Panc1 (cell line): Measurements from ENCODE around the gene MEGF6. TPM values are rescaled to one million over a fixed set of nuclear protein-coding genes. Genes with fewer than 3 reads are reported as not detected.

ENCODE experiments used
- ATAC-seq: fragments of 200-7000 bp; cut with Tn5 transposase; 2 replicates; pipeline ENCODE4 v1.9.1; 2020; ENCODE audit warnings: mild to moderate bottlenecking, moderate library complexity
- BruUV-seq: library from RNA; stranded (reverse); fragments of 400-500 nt; replicated peaks from 2 replicates; lab custom pipeline; 2021; lab: Mats Ljungman, UMichigan
- CTCF ChIA-PET: fragments of 300-600 bp; sonication (Branson Sonifier 250); formaldehyde crosslinking; loops from one replicate; lab custom pipeline; 2022; ENCODE audit warnings: antibody characterized with exemption; lab: Charles Lee
- POLR2A ChIA-PET: fragments of 300-600 bp; sonication (Branson Sonifier 250); formaldehyde crosslinking; loops from one replicate; lab custom pipeline; 2022; ENCODE audit warnings: antibody characterized with exemption; lab: Charles Lee
- DNase-seq: peaks from one replicate; pipeline ENCODE4 v3.0.0-alpha.2; 2010; ENCODE audit warnings: low read depth, low spot score
- H3K27ac ChIP-seq: 2 replicates; pipeline ENCODE4 v1.5.1; 2011; ENCODE audit warnings: mild to moderate bottlenecking, low read length, inconsistent platforms
- H3K27me3 ChIP-seq: fragments of 200-500 bp; sonication (Bioruptor generic); 2 replicates; pipeline ENCODE4 v1.6.0; 2014; ENCODE audit warnings: low read length, inconsistent platforms; ENCODE audit not compliant: control insufficient read depth, insufficient read depth
- H3K36me3 ChIP-seq: fragments of 200-500 bp; sonication (Bioruptor generic); 2 replicates; pipeline ENCODE4 v1.5.1; 2014; ENCODE audit warnings: inconsistent platforms, mild to moderate bottlenecking, low read length, moderate library complexity; ENCODE audit not compliant: control insufficient read depth, insufficient read depth
- H3K4me1 ChIP-seq: 2 replicates; pipeline ENCODE4 v1.5.1; 2011; ENCODE audit warnings: inconsistent platforms, mild to moderate bottlenecking, low read length, moderate library complexity; ENCODE audit not compliant: control insufficient read depth, insufficient read depth
- H3K4me3 ChIP-seq, 2 experiments: 2 replicates each; pipeline ENCODE4 v1.5.1; 2011 to 2012; ENCODE audit warnings: low read depth in 2 of 2, low read length in 2 of 2, mild to moderate bottlenecking in 2 of 2, inconsistent platforms in 1 of 2, moderate library complexity in 1 of 2
- H3K9me3 ChIP-seq: fragments of 200-500 bp; sonication (Bioruptor generic); 2 replicates; pipeline ENCODE4 v1.5.1; 2014; ENCODE audit warnings: low read depth, mild to moderate bottlenecking, inconsistent platforms, low read length, moderate library complexity; ENCODE audit not compliant: control insufficient read depth, insufficient read depth
- POLR2AphosphoS5 ChIP-seq: IDR thresholded peaks from 2 replicates; pipeline ENCODE4 v1.6.1; 2012; ENCODE audit warnings: mild to moderate bottlenecking, low read depth, low read length, moderate library complexity
- SIN3A ChIP-seq: IDR thresholded peaks from 2 replicates; pipeline ENCODE4 v1.6.1; 2012; ENCODE audit warnings: low read depth, mild to moderate bottlenecking, low read length, moderate library complexity, borderline replicate concordance; ENCODE audit not compliant: insufficient read depth
- TCF7L2 ChIP-seq: IDR thresholded peaks from 2 replicates; pipeline ENCODE4 v1.6.1; 2011; ENCODE audit warnings: mild to moderate bottlenecking, low read depth, low read length, inconsistent platforms
- in situ Hi-C: cut with HindIII; loops from 2 replicates; pipeline ENCODE4 v1.10.0; 2016; ENCODE audit warnings: low sequenced_read_pairs, low pct_unique_long_range_greater_than_20kb
- intact Hi-C: fragments of 100-400 bp; cut with micrococcal nuclease; formaldehyde crosslinking; loops from one replicate; pipeline ENCODE4 v1.10.0; 2022; ENCODE audit not compliant: unreplicated experiment
- total RNA-seq: library from RNA; stranded (reverse); gene quantifications from one replicate; pipeline ENCODE4 v1.2.1, GENCODE V29; 2021; ENCODE audit not compliant: unreplicated experiment
- TF ChIP-seq, protein P1 (sequence below): fragments of 450-650 bp; IDR thresholded peaks from 2 replicates; pipeline ENCODE4 v1.5.1; 2017; ENCODE audit warnings: mild to moderate bottlenecking
- TF ChIP-seq, protein P2 (sequence below), 2 experiments: IDR thresholded peaks; 2 replicates each; pipeline ENCODE4 v1.6.1; 2011 to 2012; ENCODE audit warnings: low read depth in 2 of 2, control low read depth in 1 of 2, low read length in 1 of 2, mild to moderate bottlenecking in 1 of 2, moderate library complexity in 1 of 2; ENCODE audit not compliant: insufficient read depth in 1 of 2

Gene MEGF6
- total RNA-seq, 1 experiment from 2014 or later: 32.6 TPM

DNA sequence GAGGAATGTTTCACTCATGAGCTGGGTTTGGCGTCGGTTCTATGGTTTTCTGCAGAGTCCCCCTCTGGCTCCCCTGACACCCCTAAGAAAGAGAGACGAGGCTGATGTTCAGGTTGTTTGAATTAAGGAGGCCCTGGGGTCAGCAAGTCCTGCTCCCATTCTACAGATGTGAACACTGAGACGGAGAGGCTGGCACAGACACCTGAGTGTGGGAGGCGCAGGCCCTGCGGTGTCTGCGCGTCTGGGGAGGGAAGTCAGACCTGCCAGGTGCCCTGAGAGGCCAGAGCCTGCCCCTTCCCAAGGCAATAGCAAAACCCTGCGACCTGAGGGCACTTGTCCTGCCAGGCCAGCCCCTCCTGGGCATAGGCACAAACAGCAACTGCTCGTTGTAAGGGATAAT is 47.7 kb downstream of the MEGF6 start:
- Histone ChIP-seq H3K4me1 (peaks cover 6% of the 10 kb centered on the region), H3K27me3 (no peaks in the 10 kb centered on the region), H3K9me3 (no peaks in the 10 kb centered on the region), H3K4me3 (no peak overlapping the region), H3K36me3 (no peaks in the 10 kb centered on the region), H3K27ac (no peak overlapping the region)
- intact Hi-C loops (loop anchor here (10.0 kb wide), 1 partner anchor 69 kb away; no protein-coding TSS in a partner anchor), in situ Hi-C loops (no loop called here)
- DNase-seq (no peak), ATAC-seq (no peak)
- BruUV-seq: no TSS peak
- ChIA-PET POLR2A (no interaction called here), CTCF (interaction anchor here (0.7 to 2.3 kb wide), 3 partner anchors 54 to 73 kb away, joined by 3 to 12 read pairs (median 3); no protein-coding TSS in a partner anchor)
- no peak for TF ChIP-seq POLR2AphosphoS5
- no peak for TF ChIP-seq TCF7L2
- TF ChIP-seq SIN3A: no peak
- TF ChIP-seq, protein P1, sequence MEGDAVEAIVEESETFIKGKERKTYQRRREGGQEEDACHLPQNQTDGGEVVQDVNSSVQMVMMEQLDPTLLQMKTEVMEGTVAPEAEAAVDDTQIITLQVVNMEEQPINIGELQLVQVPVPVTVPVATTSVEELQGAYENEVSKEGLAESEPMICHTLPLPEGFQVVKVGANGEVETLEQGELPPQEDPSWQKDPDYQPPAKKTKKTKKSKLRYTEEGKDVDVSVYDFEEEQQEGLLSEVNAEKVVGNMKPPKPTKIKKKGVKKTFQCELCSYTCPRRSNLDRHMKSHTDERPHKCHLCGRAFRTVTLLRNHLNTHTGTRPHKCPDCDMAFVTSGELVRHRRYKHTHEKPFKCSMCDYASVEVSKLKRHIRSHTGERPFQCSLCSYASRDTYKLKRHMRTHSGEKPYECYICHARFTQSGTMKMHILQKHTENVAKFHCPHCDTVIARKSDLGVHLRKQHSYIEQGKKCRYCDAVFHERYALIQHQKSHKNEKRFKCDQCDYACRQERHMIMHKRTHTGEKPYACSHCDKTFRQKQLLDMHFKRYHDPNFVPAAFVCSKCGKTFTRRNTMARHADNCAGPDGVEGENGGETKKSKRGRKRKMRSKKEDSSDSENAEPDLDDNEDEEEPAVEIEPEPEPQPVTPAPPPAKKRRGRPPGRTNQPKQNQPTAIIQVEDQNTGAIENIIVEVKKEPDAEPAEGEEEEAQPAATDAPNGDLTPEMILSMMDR: no peak
- TF ChIP-seq, protein P2, sequence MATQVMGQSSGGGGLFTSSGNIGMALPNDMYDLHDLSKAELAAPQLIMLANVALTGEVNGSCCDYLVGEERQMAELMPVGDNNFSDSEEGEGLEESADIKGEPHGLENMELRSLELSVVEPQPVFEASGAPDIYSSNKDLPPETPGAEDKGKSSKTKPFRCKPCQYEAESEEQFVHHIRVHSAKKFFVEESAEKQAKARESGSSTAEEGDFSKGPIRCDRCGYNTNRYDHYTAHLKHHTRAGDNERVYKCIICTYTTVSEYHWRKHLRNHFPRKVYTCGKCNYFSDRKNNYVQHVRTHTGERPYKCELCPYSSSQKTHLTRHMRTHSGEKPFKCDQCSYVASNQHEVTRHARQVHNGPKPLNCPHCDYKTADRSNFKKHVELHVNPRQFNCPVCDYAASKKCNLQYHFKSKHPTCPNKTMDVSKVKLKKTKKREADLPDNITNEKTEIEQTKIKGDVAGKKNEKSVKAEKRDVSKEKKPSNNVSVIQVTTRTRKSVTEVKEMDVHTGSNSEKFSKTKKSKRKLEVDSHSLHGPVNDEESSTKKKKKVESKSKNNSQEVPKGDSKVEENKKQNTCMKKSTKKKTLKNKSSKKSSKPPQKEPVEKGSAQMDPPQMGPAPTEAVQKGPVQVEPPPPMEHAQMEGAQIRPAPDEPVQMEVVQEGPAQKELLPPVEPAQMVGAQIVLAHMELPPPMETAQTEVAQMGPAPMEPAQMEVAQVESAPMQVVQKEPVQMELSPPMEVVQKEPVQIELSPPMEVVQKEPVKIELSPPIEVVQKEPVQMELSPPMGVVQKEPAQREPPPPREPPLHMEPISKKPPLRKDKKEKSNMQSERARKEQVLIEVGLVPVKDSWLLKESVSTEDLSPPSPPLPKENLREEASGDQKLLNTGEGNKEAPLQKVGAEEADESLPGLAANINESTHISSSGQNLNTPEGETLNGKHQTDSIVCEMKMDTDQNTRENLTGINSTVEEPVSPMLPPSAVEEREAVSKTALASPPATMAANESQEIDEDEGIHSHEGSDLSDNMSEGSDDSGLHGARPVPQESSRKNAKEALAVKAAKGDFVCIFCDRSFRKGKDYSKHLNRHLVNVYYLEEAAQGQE (IDR thresholded peaks at IDR 0.05; ENCODE audit: insufficient read depth in 1 of 2, low read depth in 2 of 2, low read length in 1 of 2): no peak

DNA sequence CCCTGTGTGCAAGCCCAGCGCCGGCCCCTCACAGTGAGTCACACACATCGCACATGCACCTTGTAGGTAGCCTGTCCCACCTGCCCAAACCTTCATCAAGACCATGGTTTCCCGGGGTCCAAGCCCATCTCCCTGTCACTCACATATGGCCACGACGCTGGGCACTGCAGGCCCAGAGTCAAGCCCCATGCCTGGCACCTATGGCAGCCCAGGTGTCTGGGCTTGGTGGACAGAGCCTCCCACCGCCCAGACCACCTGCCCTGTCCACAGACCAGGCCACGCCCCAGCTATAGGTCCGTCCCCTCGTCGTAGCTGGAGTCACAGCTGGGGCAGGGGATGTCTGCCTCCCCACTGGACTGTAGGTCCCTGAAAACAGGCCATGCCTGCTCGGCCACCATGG is 48.2 kb downstream of the MEGF6 start:
- ChIA-PET CTCF (no interaction called here), POLR2A (no interaction called here)
- Histone ChIP-seq H3K27me3 (no peaks in the 10 kb centered on the region), H3K4me3 (no peak overlapping the region), H3K27ac (no peak overlapping the region), H3K36me3 (no peaks in the 10 kb centered on the region), H3K9me3 (no peaks in the 10 kb centered on the region), H3K4me1 (peaks cover 6% of the 10 kb centered on the region)
- intact Hi-C loops (loop anchor here (10.0 kb wide), 1 partner anchor 68 kb away; no protein-coding TSS in a partner anchor), in situ Hi-C loops (no loop called here)
- DNase-seq: no peak
- ATAC-seq: no peak
- BruUV-seq: no TSS peak
- TF ChIP-seq, protein P2 (IDR thresholded peaks at IDR 0.05; ENCODE audit: insufficient read depth in 1 of 2, low read depth in 2 of 2, low read length in 1 of 2): no peak
- TF ChIP-seq SIN3A (no peak), POLR2AphosphoS5 (no peak), TCF7L2 (no peak)
- TF ChIP-seq, protein P1: no peak
